Fibroblast of the aortic adventitia (primary cell): Measurements from ENCODE around the gene NUP62. TPM values are rescaled to one million over a fixed set of nuclear protein-coding genes. Genes with fewer than 3 reads are reported as not detected.
A peak's percentile ranks its signal among the peaks of the same experiment; 100 is the strongest.

Experiments
- DNase-seq: peaks from one replicate; pipeline ENCODE4 v3.0.0-alpha.2; 2010; ENCODE audit warnings: low read depth
- H3K4me3 ChIP-seq: 2 replicates; pipeline ENCODE4 v1.5.1; 2011; ENCODE audit warnings: low read depth, mild to moderate bottlenecking, control low read depth, low read length, moderate library complexity
- CTCF ChIP-seq: IDR thresholded peaks from 2 replicates; pipeline ENCODE4 v1.5.1; 2011; ENCODE audit warnings: mild to moderate bottlenecking, low read length, control low read depth, inconsistent platforms; ENCODE audit not compliant: insufficient read depth
- total RNA-seq: library from RNA; depleted of rRNA; stranded (reverse); fragments of >200 nt; gene quantifications from 2 replicates; pipeline ENCODE4 v1.2.3, GENCODE V29; 2012; ENCODE audit warnings: low replicate concordance

Gene NUP62
- total RNA-seq: 11.3 and 35.4 TPM in 2 replicates

- TF ChIP-seq CTCF: no peak
- peak; percentile 80 for DNase-seq
- H3K4me3 ChIP-seq: peak within 1 kb of the TSS; percentile 100
Observed at GRCh38 chr19:49929121-49929610, at the start of gene NUP62, which contains the start of gene ATF5. NUP62 (minus strand) TSS chr19:49929504; CDS start chr19:49909807, 19,697 bp downstream. ATF5 (plus strand) TSS chr19:49929205; CDS start chr19:49930851, 1,646 bp downstream.

- H3K4me3 ChIP-seq: no peak overlapping the region
- TF ChIP-seq CTCF: no peak
- no peak for DNase-seq
Observed at GRCh38 chr19:49978324-49978723, 49.0 kb upstream of the NUP62 start.

GRCh38 chr19:49977881-49978280 lies 48.6 kb upstream of the NUP62 start:
- TF ChIP-seq CTCF: no peak
- no peak overlapping the region for H3K4me3 ChIP-seq
- DNase-seq: no peak

- no peak for TF ChIP-seq CTCF
- no peak overlapping the region for H3K4me3 ChIP-seq
- DNase-seq: no peak
Observed at GRCh38 chr19:49977076-49977475, 47.8 kb upstream of the NUP62 start.

GRCh38 chr19:49976496-49976895 lies 47.2 kb upstream of the NUP62 start:
- peak; percentile 27 for DNase-seq
- no peak for TF ChIP-seq CTCF

GRCh38 chr19:49975051-49975450 lies 45.7 kb upstream of the NUP62 start:
- H3K4me3 ChIP-seq: no peak overlapping the region
- no peak for DNase-seq
- TF ChIP-seq CTCF: no peak

More at GRCh38 chr19:49976496-49976895, 47.2 kb upstream of the NUP62 start:
- H3K4me3 ChIP-seq: no peak overlapping the region

GRCh38 chr19:49973987-49974386 lies 44.7 kb upstream of the NUP62 start:
- no peak overlapping the region for H3K4me3 ChIP-seq
- no peak for DNase-seq
- TF ChIP-seq CTCF: no peak
